ENCODE data around the gene USP22.
A peak's percentile ranks its signal among the peaks of the same experiment; 100 is the strongest.
"Not testable (repeated sequence)": the region's sequence is repeated elsewhere in the genome, so short reads cannot be mapped to it uniquely, and the experiment has no call there.

The USP22 gene

DNA sequence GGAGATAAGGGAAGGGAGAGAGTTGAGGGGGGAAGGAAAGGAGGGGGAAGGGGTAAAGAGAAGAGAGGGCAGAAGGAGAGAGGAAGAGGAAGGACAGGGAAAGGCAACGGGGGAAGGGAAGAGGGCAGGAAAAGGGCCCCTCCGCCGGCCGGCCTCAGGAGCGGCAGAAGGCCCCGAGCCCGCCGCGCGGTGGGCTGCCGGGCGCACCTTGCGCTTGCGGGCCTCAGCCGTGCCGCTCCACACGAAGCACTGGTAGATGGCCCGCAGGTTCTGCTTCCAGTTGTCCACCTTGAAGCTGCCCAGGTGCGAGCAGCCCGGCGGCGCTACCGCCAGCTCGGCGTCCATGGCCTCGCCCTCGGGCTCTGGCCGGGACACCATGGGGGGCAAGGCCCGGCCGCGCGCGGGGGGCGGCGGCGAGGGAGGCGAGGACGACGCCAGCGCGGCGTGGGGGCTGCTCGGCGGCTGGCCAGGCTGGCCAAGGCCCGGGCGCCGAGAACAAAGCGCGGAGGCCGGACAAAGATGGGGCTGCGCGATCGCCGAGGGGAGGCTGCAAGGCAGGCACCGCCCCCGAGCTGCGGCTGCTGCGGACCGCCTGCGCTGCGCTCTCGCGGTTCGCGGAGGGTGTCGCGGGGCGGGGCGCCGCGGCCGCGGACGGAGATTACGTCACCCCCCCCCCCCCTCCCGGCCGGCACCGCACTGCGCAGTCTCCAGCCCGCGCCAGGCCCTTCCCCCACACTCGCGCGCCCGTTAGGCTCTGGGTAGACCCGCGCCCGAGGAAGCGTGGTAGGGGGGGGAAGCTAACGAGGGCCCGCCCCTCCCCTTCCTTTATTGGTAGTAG is at the start of gene USP22:
TSS of gene USP22 (minus strand) at position 554 of the 838 bp plus-strand sequence. CDS start at position 378, 176 bp downstream.
- Mint-ChIP-seq H3K4me3 (peak within 1 kb of the TSS; percentile 98), H3K27ac (peak within 1 kb of the TSS; percentile 96), H3K27me3 (no peaks in the 10 kb centered on the region), H3K9me3 (no peaks in the 10 kb centered on the region), H3K36me3 (no peaks in the 10 kb centered on the region), H3K4me1 (peaks cover 31% of the 10 kb centered on the region)

- H3K4me3 Mint-ChIP-seq: no peak overlapping the region
- no peaks in the 10 kb centered on the region for H3K4me1 Mint-ChIP-seq
- H3K27me3 Mint-ChIP-seq: peaks cover under 1% of the 10 kb centered on the region
- no peaks in the 10 kb centered on the region for H3K9me3 Mint-ChIP-seq
- no peaks in the 10 kb centered on the region for H3K36me3 Mint-ChIP-seq
- no peak overlapping the region for H3K27ac Mint-ChIP-seq
These were observed 48.2 kb upstream of the USP22 start for GRCh38 chr17:21090902-21091618.

DNA sequence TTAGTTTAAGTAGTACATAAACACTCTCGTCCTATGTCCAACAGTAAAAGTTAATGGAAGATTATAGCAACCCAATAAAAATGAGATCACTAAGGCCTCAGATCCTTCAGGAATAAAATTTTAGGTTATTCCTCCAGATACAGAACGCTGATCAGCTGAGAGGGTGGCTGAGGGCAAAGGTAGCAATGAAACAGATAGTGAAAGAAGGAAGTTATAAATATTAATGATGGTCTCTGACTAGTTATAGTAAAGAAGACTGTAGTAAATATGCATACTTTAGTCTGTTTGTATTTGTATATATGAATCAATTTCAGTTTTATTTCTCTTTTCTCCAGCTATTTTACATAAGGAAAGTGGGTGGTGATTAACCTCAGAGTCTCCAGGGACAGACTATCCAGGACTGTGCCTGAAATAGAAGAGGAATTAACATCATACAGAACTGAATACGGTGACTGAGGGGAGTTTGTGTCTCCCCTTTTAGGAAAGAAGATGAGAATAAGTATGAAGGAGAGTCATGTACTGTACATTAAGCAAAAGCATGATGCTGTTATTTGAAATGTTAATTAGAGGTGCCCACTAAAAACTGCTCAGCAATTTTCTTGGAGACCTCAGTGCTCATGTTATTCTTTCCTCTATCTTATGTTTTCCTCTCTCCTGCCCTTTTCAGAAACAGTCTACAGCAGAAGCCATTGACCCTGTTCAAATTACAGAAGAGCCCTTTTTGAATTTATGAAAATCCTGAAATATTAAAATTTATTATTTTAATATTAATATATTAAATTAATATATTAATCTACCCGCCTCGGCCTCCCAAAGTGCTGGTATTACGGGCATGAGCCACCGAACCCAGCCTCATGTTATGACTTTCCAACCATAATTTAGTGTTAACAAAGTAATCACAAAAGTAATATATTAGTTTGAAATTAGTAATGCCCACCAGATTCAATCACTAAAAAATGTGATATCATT is 47.4 kb upstream of the USP22 start:
- Mint-ChIP-seq H3K36me3 (no peaks in the 10 kb centered on the region), H3K4me3 (no peak overlapping the region), H3K27me3 (peaks cover 4% of the 10 kb centered on the region), H3K4me1 (no peaks in the 10 kb centered on the region), H3K9me3 (no peaks in the 10 kb centered on the region), H3K27ac (no peak overlapping the region)

DNA sequence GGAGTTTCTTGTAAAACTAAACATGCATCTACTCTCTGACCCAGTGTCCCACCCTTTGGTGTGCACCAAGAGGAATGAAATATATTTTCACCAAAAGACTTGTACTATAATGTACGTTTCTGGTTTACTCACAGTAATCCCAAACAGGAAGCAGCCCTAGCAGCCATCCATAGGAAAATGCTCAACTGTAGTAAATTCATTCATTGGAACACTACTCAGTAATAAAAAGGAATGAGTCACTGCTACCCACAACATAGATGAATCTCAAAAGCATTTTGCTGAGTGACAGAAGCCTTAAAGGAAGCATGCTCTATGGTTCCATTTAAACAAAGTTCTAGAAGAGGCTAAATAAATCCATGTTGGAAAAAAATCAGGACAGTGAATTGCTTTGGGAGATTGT is 46.3 kb upstream of the USP22 start:
- H3K9me3 Mint-ChIP-seq: no peaks in the 10 kb centered on the region
- no peaks in the 10 kb centered on the region for H3K36me3 Mint-ChIP-seq
- H3K27me3 Mint-ChIP-seq: peaks cover 4% of the 10 kb centered on the region
- no peak overlapping the region for H3K27ac Mint-ChIP-seq
- no peaks in the 10 kb centered on the region for H3K4me1 Mint-ChIP-seq
- H3K4me3 Mint-ChIP-seq: no peak overlapping the region

DNA sequence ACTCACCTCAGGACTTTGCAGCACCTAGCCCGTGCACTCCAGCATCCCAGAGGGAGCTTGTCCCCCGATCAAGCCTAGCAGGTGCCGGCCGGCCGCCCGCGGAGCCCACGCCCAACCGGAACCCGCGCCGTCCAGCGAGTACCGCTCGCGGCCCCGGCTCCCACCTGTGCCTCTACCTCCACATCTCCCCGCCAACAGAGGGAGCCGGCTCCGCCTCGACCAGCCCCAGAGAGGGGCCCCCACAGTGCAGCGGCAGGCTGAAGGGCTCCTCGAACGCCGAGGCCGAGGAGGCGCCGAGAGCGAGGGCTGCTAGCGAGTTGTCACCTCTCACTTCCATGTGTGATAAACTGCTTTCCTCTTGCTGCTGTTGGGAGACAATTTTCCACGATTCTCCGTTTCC is 42.9 kb upstream of the USP22 start:
- Mint-ChIP-seq H3K36me3 (no peaks in the 10 kb centered on the region), H3K4me1 (no peaks in the 10 kb centered on the region), H3K9me3 (no peaks in the 10 kb centered on the region), H3K4me3 (no peak overlapping the region), H3K27ac (no peak overlapping the region), H3K27me3 (peaks cover 4% of the 10 kb centered on the region)

- not testable (repeated sequence) for H3K27ac Mint-ChIP-seq, H3K27me3 Mint-ChIP-seq, H3K4me1 Mint-ChIP-seq, H3K9me3 Mint-ChIP-seq, H3K36me3 Mint-ChIP-seq, H3K4me3 Mint-ChIP-seq
These were observed 42.5 kb upstream of the USP22 start for GRCh38 chr17:21085280-21085679.

GRCh38 chr17:21082001-21082436 is 39.2 kb upstream of the USP22 start:
- Mint-ChIP-seq H3K4me1 (no peaks in the 10 kb centered on the region), H3K4me3 (no peak overlapping the region), H3K9me3 (no peaks in the 10 kb centered on the region), H3K36me3 (no peaks in the 10 kb centered on the region), H3K27ac (no peak overlapping the region), H3K27me3 (peaks cover 9% of the 10 kb centered on the region)

- Mint-ChIP-seq H3K27me3 (peaks cover 5% of the 10 kb centered on the region), H3K36me3 (no peaks in the 10 kb centered on the region), H3K4me3 (no peak overlapping the region)
These were observed 36.4 kb upstream of the USP22 start for GRCh38 chr17:21079196-21079595.

DNA sequence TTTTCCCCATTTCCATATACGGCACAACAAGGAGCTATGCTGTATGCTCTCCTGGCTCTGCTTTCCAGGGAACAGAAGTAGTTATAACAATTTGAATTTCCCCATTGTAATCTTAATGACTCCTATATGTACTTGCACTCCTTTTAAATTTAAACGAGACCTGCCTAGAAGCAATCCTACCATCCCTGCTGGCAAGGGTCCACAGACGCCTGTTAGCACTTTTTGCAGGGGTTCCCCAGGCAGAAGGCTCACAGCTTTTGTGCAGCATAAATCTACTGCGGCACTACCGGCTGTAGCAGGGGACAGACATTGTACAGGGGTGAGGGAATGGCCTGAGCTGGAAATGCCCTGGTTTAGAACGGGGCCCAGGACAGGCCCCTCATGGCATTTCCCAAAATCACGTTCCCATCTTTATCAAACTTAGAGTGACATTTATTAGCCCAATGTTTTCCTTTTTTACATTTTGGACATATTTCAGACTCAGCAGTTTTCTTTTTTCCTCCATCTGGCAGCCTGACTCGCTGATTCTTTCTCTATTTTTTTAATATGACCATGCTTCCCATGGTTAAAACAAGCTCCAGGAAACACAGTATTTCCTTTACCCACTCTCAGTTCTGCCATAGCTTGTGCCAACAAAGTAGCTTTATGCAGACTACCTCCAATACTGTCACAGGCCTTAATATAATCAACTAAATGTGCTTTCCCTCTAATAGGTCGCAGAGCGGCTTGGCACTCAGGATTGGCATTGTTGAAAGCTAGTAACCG is 35.4 kb upstream of the USP22 start:
- Mint-ChIP-seq H3K9me3 (no peaks in the 10 kb centered on the region), H3K36me3 (no peaks in the 10 kb centered on the region), H3K4me3 (no peak overlapping the region), H3K4me1 (no peaks in the 10 kb centered on the region), H3K27ac (no peak overlapping the region), H3K27me3 (peaks cover 5% of the 10 kb centered on the region)

More at GRCh38 chr17:21079196-21079595, 36.4 kb upstream of the USP22 start:
- Mint-ChIP-seq H3K9me3 (no peaks in the 10 kb centered on the region), H3K27ac (no peak overlapping the region), H3K4me1 (no peaks in the 10 kb centered on the region)

DNA sequence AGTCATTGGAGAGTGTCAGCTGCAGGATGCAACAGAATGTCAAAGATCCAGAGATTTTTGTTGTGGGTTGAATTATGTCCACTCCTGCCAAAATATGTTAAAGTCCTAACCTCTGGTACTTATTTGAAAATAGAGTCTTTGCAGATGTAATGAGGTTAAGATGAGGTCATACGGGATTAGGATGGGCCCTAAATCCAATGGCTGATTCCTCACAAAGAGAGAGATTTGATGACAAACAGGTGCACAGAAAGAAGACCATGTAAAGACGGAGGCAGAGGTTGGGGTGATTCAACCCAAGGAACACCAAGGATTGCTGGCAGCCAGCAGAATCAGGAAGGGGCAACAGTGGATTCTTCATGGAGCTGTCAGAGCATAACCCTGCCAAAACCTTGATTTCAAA is 34.5 kb upstream of the USP22 start:
- peaks cover 5% of the 10 kb centered on the region for H3K27me3 Mint-ChIP-seq
- no peak overlapping the region for H3K4me3 Mint-ChIP-seq
- no peaks in the 10 kb centered on the region for H3K36me3 Mint-ChIP-seq
- H3K27ac Mint-ChIP-seq: no peak overlapping the region
- H3K4me1 Mint-ChIP-seq: no peaks in the 10 kb centered on the region
- no peaks in the 10 kb centered on the region for H3K9me3 Mint-ChIP-seq

DNA sequence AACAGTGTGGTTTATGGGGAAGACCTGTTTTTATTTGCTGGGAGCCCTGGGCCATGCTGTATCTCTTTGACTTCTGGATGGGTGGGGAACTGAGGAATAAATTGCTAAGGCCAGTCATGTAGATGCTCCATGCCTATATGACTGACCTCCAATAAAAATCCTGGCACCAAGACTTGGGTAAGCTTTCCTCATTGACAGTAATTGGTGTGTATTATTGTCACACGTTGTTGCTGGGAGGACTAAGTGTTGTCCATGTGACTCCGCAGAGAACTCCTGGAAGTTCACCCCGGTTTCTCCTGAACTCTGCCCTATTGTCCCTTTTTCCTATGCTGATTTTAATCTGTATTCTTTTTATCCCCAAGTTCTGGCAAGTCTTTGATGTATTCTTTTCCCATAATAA is 33.4 kb upstream of the USP22 start:
- Mint-ChIP-seq H3K4me1 (no peaks in the 10 kb centered on the region), H3K36me3 (no peaks in the 10 kb centered on the region)

DNA sequence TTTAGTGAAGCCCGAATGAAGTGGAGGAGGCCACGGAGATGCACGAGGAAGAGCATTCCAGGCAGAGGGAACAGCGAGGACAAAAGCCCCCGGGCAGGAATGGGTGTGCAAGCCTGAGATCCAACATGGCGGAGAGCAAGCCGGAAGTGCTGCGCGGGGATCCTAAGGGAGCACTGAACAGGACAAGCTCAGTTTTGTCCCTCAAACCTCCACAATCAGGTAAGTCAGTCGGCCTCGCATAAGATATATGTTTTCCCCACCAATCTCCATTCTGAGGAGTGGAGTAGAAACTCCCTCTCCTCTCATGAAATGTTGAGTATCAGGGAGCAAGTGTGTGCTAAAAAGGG is 32.9 kb upstream of the USP22 start:
- no peak overlapping the region for H3K4me3 Mint-ChIP-seq
- H3K4me1 Mint-ChIP-seq: no peaks in the 10 kb centered on the region
- H3K27me3 Mint-ChIP-seq: peaks cover 5% of the 10 kb centered on the region
- H3K27ac Mint-ChIP-seq: peak overlapping the region; percentile 24
- H3K9me3 Mint-ChIP-seq: no peaks in the 10 kb centered on the region
- H3K36me3 Mint-ChIP-seq: no peaks in the 10 kb centered on the region

More for the DNA sequence above, 33.4 kb upstream of the USP22 start:
- no peaks in the 10 kb centered on the region for H3K9me3 Mint-ChIP-seq
- peaks cover 5% of the 10 kb centered on the region for H3K27me3 Mint-ChIP-seq
- no peak overlapping the region for H3K4me3 Mint-ChIP-seq
- no peak overlapping the region for H3K27ac Mint-ChIP-seq

DNA sequence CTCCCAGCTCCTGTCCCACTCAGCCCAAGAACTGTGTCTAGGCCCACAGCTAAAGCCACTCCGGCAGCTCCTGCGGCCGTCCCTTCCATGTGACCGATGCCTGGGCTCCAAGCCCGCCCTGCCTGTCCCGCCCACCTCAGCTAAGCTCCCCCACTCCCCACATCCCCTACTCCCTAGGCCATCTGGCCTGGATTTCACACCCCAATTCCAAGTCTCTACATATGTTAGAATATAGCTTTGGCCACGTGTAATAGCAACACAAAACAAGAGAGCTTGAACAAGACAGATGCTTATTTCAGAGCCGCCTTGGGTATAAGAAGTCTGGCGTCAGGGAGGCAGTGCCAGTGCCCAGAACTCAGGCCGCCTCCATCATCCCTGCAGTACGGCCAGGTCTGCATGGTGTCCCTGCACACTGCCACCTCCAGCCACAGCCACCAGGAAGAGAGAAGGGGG is 30.0 kb upstream of the USP22 start:
- H3K36me3 Mint-ChIP-seq: no peaks in the 10 kb centered on the region
- H3K9me3 Mint-ChIP-seq: no peaks in the 10 kb centered on the region
- H3K27me3 Mint-ChIP-seq: peaks cover 1% of the 10 kb centered on the region
- H3K4me1 Mint-ChIP-seq: no peaks in the 10 kb centered on the region
- no peak overlapping the region for H3K27ac Mint-ChIP-seq
- no peak overlapping the region for H3K4me3 Mint-ChIP-seq

- no peaks in the 10 kb centered on the region for H3K36me3 Mint-ChIP-seq
- no peaks in the 10 kb centered on the region for H3K4me1 Mint-ChIP-seq
- H3K9me3 Mint-ChIP-seq: no peaks in the 10 kb centered on the region
- H3K27me3 Mint-ChIP-seq: no peaks in the 10 kb centered on the region
- H3K4me3 Mint-ChIP-seq: no peak overlapping the region
- H3K27ac Mint-ChIP-seq: no peak overlapping the region
These were observed 23.6 kb upstream of the USP22 start for GRCh38 chr17:21066394-21066793.

Data from activated naive CD4-positive, alpha-beta T cell treated with anti-CD3 and anti-CD28 coated beads, Interleukin-2, amount 50 U/mL, for 24 hours (primary cell).